Esophagus mucosa (tissue), 1 donor: ENCODE results near the gene BTBD7. TPM values are rescaled to one million over a fixed set of nuclear protein-coding genes. Genes with fewer than 3 reads are reported as not detected.

ENCODE experiments used
- ATAC-seq: fragments of 200-7000 bp; cut with Tn5 transposase; one replicate; pipeline ENCODE4 v1.9.1; 2020
- total RNA-seq: library from RNA; stranded (reverse); gene quantifications from one replicate; pipeline ENCODE4 v1.2.4, GENCODE V29; 2023
- donor health status: DM: yes; HTN: yes; CAD: no.

The BTBD7 gene
- total RNA-seq, 1 donor from 2014 or later = 26.6 TPM

GRCh38 chr14:93330609-93331000 lies 2.2 kb downstream of the BTBD7 start:
- ATAC-seq = no peak

DNA sequence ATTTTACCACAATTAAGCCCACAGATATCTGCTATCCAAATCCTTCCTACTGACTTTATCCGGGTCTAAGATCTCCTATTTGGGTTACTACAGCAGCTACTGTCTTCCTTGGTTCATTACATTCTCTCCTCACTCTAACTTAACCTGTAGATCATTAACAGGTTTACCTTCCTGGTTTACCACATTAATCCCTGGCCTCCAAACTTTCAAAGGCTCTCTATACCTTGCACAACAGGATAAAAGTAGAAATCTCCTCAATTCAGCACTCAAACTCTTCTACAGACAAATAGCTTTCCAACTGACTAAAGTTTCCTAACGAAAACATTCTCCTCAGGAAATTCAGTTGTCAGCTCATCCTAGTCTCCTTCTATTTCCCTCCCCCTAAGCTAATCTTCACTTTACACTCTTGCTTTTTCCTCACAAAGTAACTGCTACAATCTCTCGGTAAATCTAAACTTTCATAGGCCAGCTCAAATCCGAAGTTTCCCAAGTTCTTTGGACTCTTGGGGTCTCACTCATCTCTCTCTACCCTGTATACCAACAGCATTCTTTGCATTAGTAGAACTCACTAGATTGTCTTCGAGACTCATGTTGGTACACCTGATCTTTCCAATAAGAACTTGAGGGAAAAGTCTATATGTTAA lies 2.7 kb downstream of the BTBD7 start:
- ATAC-seq = no peak

DNA sequence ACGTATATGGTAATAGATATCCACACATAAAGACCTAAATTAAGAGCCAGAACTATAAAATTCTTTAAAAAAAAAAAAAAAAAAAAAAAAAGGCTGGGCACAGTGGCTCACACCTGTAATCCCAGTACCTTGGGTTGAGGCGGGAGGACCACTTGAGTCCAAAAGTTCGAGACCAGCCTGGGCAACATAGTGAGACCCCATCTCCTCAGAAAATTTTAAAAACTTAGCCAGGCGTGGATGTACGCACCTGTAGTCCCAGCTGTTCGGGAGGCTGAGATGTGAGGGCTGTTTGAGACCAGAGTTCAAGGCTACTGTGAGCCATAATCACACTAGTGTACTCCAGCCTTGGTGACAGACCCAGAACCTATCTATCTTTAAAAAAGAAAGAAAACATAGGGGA lies 4.3 kb downstream of the BTBD7 start:
- no peak for ATAC-seq

DNA sequence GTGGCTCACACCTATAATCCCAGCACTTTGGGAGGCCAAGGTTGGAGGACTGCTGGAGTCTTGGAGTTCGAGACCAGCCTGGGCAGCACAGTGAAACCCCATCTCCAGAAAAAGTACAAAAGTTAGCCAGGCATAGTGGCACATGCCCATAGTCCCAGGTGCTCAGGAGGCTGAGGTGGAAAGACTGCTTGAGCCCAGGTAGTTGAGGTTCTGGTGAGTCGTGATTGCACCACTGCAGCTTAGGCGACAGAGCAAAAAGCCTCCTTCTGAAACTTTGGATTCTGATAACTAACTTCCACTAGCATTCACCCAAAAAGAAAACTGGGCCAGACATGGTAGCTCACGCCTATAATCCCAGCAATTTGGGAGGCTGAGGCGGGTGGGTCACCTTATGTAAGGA lies 6.6 kb downstream of the BTBD7 start:
- no peak for ATAC-seq

DNA sequence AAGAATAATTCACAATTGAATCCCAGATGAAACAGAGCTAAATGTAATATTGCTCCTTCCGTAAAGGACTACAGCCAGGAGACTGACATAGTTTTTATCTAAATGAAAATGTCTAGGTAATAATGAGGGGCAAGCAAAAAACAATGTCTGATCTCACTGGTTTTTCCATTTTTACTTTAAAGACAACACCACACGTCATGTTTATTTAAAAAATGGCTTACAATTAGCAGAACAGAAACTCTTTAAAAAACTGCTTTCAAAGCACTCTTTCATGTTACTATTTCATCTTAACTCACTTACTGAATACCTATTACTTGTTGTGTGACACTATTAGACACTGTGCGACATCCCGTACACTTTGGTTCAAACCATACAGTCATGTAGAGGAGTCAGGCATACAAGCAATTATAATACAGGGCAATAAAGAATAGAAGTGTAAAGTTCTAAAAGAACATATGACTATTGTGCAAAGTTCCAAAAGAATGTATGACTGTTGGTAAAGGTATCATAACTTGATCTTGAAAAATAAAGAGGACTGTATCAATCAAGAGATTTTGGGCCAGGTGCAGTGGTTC lies 9.1 kb downstream of the BTBD7 start:
- no peak for ATAC-seq

- peak; percentile 28 for ATAC-seq
Measured at GRCh38 chr14:93322929-93323599, 9.8 kb downstream of the BTBD7 start.

DNA sequence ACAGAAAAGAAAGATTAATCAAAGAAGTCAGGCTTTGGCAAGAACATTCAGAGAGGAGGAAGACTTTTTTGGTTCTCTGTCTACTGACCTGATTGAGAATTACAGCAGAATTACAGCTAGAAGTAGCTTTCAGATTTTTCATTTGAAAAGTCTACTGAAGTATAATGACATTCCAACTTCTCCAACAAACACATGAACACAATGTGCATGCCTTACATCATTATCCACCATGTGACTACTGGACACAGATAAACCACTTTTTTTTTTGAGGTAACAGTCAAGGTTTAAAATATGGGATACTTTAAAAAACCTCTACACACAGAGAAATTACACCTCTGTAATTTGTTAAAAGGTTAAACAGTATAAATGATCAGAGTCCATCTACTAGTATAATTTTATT lies 12.3 kb downstream of the BTBD7 start:
- ATAC-seq = no peak

GRCh38 chr14:93319958-93320357 lies 12.9 kb downstream of the BTBD7 start:
- ATAC-seq = no peak

DNA sequence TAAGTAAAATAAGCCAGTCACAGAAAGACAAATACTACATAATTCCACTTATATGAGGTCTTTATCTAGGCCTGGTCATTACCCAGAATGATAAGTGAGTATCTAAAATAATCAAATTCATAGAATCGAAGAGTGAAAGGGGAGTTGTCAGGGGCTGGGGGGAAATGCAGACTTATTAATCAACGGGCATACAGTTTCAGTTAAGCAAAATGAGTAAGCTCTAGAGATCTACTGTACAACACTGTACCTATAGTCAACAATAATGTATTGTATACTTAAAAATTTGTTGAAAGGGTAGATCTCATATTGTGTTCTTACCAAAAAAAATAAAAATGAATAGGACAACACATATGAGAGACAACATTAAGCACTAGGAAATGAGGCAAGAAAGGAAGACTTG lies 13.3 kb downstream of the BTBD7 start:
- no peak for ATAC-seq

- ATAC-seq = no peak
Measured at GRCh38 chr14:93318927-93319326, 13.9 kb downstream of the BTBD7 start.

GRCh38 chr14:93317875-93318807 lies 14.7 kb downstream of the BTBD7 start:
- ATAC-seq = peak; percentile 53

- ATAC-seq = no peak
Measured at GRCh38 chr14:93317210-93317874, 15.5 kb downstream of the BTBD7 start.

GRCh38 chr14:93316716-93317115 lies 16.1 kb downstream of the BTBD7 start:
- ATAC-seq = no peak

- no peak for ATAC-seq
Measured at GRCh38 chr14:93315575-93315974, 17.3 kb downstream of the BTBD7 start.

GRCh38 chr14:93311082-93311481 lies 21.8 kb downstream of the BTBD7 start:
- ATAC-seq = no peak

DNA sequence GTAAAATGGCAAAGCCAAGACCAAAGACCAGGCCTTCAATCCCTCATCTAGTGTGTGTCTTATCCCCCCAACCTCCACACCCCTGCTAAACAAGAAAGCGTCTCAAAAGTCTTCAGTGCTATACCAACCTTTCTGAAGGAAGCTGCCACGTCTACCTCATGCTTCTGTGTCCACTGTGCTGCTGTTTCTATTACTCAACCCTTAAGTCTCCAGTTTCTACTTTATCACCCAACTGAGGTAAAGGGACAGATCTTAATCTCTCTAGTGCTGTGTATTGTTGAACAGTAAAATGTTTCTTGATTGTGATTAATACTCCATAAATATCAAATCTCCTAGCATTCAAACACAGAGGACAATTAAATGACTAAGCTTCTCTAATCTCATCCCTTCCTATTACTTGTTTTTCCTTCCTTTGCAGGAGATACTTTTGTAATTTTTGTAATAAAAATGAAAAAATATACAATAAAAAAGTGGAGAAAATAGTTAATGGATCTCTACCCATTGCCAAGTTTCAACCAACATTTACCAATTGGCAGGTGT lies 23.3 kb downstream of the BTBD7 start:
- no peak for ATAC-seq

DNA sequence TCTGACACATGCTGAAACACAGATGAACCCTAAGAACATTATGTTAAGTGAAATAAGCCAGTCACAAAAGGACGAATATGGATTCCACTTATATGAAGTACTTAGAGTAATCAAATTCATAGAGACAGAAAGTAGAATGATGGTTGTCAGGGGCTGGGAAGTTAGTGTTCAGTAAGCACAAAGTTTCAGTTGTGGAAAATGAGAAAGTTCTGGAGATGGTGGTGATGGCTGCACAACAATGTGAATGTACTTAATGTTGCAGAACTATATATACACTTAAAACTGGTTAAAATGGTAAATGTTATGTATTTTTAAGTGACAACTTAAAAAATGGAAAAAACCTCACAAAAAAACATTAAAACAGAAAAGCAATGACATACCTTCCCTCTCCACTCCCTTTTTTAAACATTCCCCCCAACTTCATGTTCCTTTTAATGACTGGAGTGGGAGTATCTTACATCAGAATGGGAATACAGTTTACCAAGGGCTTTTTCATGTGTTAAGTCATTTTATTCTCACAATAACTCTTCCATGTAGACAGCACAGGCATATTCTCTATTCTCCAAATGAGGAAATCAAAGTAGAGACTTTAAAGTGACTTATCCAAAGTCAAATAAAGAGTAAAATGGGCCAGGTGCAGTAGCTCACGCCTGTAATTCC lies 24.0 kb downstream of the BTBD7 start:
- ATAC-seq = no peak

DNA sequence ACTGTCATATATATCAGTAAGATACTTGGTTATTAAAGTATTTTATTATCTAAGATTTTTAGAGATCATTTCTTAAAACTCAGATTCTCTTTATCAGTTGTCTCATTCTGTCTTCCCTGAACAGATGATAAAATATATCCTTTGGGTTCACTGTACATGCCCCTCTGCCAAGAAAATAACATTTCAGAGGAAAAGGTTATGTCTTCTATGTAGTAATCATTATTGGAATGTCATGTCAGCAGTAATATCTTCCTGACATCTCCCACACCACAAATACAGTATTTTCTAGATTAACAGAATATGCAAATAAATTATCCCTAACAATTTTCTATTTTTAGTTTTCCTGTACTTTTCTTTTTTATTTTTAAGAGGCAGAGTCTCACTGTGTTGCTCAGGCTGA lies 26.0 kb downstream of the BTBD7 start:
- no peak for ATAC-seq

DNA sequence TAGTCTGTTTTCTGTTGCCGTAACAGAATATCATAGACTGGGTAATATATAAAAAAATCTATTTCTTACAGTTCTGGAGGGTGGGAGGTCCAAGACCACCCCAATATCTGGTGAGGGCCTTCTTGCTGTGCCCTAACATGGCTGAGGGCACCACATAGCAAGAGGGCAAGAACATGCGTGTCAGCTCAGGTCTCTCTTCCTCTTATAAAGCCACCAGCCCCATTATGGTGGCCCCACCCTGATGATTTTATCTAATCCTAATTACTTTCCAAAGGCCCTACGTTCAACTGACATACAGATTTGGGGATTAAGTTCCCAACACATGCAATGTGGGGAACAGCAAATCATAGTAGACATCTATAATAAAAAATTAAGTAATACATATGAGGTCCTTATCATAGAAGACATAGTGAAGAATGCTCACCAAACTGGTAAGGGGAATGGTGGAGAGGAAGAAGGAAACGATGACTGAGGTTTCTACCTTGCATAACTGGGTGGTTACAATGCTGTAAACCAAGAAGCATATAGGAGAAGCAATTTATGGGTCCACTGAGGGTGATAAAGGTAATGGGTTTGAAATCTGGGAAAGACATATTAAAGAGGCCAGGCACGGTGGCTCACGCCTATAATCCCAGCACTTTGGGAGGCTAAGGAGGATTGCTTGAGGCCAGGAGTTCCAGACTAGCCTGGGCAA lies 27.0 kb downstream of the BTBD7 start:
- ATAC-seq = peak; percentile 50

- ATAC-seq = peak; percentile 25
Measured at GRCh38 chr14:93304771-93305170, 28.1 kb downstream of the BTBD7 start.

- no peak for ATAC-seq
Measured at GRCh38 chr14:93303659-93304058, 29.2 kb downstream of the BTBD7 start.
